ENCODE data around the gene SPECC1L.

SPECC1L gene

DNA sequence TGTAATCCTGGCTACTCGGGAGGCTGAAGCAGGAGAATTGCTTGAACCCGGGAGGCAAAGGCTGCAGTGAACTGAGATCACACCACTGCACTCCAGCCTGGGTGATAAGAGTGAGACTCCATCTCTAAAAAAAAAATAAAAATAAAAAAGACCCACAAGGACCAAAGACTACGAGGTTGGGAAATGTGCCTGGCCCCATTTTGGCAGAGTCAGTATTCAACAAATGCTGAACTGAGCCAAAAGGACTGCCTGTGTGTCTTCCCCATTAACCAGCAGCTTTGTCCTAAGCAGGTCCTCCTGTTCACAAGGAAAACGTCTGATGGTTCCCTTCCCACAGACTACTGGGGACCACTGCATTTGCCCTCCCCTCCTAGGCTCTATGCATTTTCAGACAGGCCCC, 184.4 kb downstream of the SPECC1L start:
- DNase-seq, result no peak

DNA sequence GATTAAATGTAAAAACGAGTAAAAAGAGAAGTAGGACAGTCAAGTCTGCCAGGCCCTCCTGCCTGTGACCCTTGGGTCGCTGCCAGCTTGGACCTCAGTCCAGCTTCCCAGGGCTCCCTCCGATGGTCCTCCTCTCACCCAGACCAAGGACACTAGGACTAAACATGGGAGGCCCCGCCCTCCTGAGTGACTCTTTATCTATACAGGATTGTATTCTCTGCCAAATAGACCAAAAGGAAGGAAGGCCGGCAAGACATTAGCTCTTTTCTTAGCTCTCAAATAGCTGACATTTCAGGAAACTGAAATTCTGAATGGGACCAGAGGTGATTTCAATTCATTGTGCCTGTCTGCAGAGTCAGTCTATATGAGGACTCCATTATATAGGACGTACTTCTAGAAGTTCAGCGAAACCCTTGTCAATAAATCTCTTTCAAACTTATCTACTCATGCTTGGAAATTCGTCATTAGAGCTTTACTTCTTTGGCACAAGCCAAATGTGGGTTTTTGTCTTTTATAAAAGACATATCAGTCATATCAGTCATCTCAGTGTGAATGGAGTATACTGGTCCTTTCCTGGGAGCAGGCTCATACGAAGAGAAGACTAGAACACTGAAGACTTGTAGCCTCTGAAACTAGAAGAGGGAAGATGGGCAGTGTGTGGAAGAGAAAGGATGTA, 185.3 kb downstream of the SPECC1L start:
- no peak for DNase-seq

DNA sequence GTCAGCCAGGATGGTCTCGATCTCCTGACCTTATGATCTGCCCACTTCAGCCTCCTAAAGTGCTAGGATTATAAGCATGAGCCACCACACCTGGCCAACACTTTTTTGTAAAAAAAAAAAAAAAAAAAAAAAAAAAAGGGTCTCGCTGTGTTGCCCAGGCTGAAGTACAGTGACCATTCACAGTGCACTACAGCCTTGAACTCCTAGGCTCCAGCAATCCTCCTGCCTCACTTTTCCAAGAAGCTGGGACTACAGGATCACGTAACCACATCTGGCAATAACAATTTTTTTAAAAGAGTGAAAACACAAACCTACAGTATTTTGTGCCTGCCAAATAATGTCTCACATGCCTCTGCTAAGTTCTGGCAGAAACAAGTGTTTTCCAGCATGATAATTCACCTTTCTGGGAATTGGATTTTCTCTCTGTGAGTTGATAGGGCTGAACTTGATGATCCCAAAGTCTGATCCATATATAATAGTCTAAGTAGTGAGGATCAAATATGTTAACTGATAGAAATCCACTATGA, 187.3 kb downstream of the SPECC1L start:
- DNase-seq, result no peak

DNA sequence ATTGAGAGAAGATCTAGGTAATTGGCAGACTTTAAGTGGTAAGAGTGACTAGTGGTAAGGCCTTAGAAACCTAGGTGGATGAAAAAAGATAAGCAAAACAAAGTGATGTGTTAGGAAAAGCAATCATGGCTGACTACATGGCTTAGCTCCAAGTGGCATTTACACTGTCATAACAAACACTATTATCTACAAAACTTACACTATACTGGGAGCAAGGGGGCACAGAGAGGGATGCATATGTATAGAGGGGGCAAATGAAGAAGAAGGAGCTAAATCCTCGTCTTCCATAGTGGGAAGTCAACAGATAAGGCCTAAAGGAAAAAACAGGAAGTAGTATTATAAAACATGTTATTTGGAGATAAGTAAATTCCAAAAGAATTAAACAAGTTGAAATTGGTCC, 189.3 kb downstream of the SPECC1L start:
- no peak for DNase-seq

DNA sequence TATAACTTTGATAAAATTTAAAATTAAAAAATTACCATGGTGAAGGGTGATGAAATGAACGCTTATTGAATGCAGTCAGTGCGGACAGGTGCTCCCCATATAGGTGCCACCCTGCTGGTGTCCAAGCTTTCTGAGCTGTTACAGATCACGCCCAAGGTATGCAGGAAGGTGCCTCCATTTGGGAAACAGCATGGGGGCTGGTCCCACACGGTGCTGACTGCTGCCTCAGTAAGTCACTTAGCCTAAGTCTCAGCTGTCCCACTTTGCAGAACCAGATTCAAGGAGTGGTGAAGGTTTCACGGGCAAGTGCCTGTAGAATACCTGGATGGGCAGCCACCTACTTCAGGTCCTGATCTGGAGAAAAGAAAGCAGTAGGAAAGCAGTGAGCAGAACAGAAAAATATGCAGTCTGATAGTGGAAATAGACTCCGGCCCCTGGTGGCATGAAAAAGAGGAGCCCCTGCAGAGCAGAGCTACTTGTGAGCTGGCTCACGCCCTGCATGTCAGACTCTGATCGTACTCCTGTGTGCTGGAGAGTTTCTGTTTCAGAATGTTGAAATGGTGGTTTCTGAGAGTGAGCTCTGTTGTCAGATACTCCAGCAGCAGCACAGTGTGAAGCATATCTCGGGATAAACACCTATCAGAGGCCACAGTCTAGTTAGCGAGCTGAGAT, 189.9 kb downstream of the SPECC1L start:
- no peak for DNase-seq

- no peak for DNase-seq
These were observed 192.6 kb downstream of the SPECC1L start for GRCh38 chr22:24463071-24463760.

DNA sequence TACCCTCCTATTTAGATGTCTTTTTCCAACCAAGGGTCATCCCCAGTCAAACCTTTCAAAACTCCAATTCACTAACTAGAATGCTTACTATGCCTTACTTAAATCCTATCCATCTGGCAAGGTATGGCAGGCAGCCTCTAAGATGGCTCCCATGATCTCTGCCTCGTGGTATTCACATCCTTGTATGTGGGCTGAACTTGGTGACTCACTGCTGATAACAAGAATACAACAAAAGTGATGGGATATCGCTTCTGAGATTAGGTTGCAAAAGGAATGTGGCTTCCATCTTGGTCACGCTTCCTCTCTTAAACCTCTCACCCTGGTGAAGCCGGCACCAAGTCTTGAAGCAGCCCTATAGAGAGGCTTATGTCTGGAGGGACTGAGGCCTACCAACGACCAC, 194.9 kb downstream of the SPECC1L start:
- no peak for DNase-seq

DNA sequence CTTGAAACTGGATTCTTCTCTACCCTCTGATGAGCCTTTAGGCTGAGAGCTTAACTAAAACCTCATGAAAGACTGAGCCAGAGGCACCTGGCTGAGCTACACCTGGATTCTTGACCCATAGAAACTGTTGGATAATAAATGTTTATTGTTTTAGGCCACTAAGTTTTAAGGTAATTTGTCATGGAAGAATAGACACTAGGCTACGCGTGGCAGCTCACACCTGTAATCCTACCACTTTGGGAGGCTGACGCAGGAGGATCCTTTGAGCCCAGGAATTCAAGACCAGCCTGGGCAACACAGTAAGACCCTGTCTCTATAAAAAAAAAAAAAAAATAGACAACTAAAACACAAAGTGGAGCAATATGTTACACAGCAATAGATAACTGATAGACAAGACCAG, 195.3 kb downstream of the SPECC1L start:
- DNase-seq, result no peak

- no peak for DNase-seq
These were observed 196.2 kb downstream of the SPECC1L start for GRCh38 chr22:24466716-24467328.

DNA sequence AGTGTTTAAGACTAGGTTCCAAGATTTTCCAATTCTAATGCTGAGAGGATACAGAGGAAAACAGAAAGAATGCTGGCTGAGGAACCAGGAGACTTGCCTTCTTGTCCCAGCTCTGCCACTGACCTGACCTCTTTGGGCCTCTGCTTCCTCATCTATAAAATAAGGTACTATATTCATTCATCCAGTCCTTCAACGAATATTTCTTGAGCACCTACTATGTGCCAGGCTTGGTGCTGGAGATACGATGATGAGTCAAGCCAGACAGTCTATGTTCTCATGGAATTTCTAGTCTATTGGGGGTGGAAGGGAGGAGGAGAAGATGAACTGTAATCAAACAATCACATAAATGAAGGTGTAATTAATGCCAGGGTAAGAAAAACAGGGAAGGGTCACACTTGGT, 196.7 kb downstream of the SPECC1L start:
- DNase-seq, result no peak

All from NCI-H187 (cell line).